MG63 (cell line): ENCODE results near the gene TMEM174. TPM values are rescaled to one million over a fixed set of nuclear protein-coding genes. Genes with fewer than 3 reads are reported as not detected.
"Not testable (repeated sequence)": the region's sequence is repeated elsewhere in the genome, so short reads cannot be mapped to it uniquely, and the experiment has no call there.

Experiments
- DNase-seq: peaks from one replicate; pipeline ENCODE4 v3.0.0-alpha.2; 2020
- H3K27me3 ChIP-seq: fragments of 250-450 bp; sonication (Bioruptor Pico); 2 replicates; pipeline ENCODE4 v1.5.1; 2020; ENCODE audit warnings: mild to moderate bottlenecking, moderate library complexity
- H3K36me3 ChIP-seq: fragments of 250-450 bp; sonication (Bioruptor Pico); 2 replicates; pipeline ENCODE4 v1.5.1; 2020; ENCODE audit warnings: mild to moderate bottlenecking, moderate library complexity
- H3K4me3 ChIP-seq: fragments of 250-450 bp; sonication (Bioruptor Pico); 2 replicates; pipeline ENCODE4 v1.5.1; 2020; ENCODE audit warnings: mild to moderate bottlenecking, moderate library complexity
- H3K9me3 ChIP-seq: fragments of 250-450 bp; sonication (Bioruptor Pico); 2 replicates; pipeline ENCODE4 v1.5.1; 2020; ENCODE audit warnings: mild to moderate bottlenecking, moderate library complexity
- total RNA-seq: library from RNA; depleted of rRNA; stranded (reverse); fragments of >200 nt; shearing (Covaris generic); gene quantifications from 2 replicates; pipeline ENCODE4 v1.2.3, GENCODE V29; 2014; ENCODE audit warnings: low replicate concordance; rRNA removed

The TMEM174 gene
- total RNA-seq, 1 experiment from 2014 or later, result not detected

DNA sequence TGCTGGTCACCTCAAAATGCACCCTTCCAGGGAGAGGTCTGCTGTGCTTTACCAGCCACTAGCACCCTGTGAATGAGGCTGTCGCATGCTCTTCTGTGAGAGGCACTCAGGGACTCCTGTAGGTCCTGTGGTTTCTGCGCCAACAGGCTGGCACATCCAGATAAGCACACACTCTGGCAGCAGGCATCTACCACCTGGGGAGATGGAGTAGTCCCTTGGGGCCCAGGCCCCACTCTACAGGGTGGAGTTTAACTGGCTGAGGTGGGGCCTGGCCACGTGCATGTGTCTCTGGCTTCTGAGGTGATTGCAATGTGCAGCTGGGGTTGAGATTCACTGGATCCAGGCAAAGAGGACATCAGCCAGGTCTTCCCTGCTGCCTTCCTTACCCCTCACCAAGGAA is 32.3 kb downstream of the TMEM174 start:
- Histone ChIP-seq H3K9me3 (peaks cover 1% of the 10 kb centered on the region; the same call in 1 of the 2 replicates), H3K4me3 (no peak overlapping the region), H3K36me3 (no peaks in the 10 kb centered on the region), H3K27me3 (no peaks in the 10 kb centered on the region)
- no peak for DNase-seq

DNA sequence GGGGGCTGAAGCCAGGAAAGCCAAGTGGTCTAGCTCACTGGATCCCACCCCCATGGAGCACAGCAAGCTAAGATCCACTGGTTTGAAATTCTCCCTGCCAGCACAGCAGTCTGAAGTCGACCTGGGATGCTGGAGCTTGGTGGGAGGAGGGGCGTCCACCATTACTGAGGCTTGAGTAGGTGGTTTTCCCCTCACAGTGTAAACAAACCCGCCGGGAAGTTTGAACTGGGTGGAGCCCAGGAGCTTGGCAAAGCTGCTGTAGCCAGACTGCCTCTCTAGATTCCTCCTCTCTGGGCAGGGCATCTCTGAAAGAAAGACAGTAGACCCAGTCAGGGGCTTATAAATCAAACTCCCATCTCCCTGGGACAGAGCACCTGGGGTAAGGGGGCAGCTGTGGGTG is 34.2 kb downstream of the TMEM174 start:
- H3K9me3 ChIP-seq, DNase-seq, H3K27me3 ChIP-seq, H3K36me3 ChIP-seq, H3K4me3 ChIP-seq: not testable (repeated sequence)

DNA sequence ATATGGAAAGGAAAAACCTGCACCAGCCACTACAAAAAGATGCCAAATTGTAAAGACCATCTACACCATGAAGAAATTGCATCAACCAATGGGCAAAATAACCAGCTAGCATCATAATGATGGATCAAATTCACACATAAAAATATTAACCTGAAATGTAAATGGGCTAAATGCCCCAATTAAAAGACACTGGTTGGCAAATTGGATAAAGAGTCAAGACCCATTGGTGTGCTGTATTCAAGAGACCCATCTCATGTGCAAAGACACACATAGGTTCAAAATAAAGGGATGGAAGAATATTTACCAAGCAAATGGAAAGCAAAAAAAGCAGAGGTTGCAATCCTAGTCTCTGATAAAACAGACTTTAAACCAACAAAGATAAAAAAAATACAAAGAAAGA is 36.1 kb downstream of the TMEM174 start:
- DNase-seq, H3K27me3 ChIP-seq, H3K36me3 ChIP-seq, H3K4me3 ChIP-seq, H3K9me3 ChIP-seq: not testable (repeated sequence)

DNA sequence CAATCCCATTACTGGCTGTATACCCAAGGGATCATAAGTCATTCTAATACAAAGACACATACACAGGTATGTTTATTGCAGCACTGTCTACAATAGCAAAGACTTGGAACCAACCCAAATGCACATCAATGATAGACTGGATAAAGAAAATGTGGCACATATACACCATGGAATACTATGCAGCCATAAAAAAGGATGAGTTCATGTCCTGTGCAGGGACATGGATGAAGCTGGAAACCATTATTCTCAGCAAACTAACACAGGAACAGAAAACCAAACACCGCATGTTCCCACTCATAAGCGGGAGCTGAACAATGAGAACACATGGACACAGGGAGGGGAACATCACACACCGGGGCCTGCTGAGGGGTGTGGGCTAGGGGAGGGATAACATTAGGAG is 39.7 kb downstream of the TMEM174 start:
- not testable (repeated sequence) for H3K27me3 ChIP-seq, H3K9me3 ChIP-seq, H3K4me3 ChIP-seq, DNase-seq, H3K36me3 ChIP-seq

DNA sequence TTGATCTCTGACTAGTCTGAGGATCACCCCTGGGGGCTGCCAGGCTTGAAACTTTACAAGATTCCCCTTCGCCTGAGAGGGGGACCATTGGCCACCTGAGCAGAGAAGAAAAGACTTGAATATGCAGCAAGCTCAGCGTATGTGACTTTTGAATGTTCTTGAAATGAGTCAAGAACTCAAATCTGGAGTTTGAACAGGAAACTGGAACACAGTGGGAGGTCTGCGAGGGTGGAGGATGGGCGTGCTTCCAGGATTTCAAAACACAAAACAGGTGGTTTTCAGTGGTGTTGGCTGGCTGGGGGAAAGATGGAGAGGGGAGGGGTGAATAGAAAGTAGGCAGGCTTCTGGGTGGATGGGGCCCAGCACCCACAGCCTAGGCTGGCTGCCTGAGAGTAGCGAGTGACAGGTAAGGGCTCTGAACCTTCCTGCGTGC is 40.6 kb downstream of the TMEM174 start:
- peak; percentile 56 for DNase-seq
- Histone ChIP-seq H3K27me3 (no peaks in the 10 kb centered on the region), H3K36me3 (no peaks in the 10 kb centered on the region), H3K4me3 (no peak overlapping the region), H3K9me3 (peaks cover 1% of the 10 kb centered on the region; the same call in 1 of the 2 replicates)

DNA sequence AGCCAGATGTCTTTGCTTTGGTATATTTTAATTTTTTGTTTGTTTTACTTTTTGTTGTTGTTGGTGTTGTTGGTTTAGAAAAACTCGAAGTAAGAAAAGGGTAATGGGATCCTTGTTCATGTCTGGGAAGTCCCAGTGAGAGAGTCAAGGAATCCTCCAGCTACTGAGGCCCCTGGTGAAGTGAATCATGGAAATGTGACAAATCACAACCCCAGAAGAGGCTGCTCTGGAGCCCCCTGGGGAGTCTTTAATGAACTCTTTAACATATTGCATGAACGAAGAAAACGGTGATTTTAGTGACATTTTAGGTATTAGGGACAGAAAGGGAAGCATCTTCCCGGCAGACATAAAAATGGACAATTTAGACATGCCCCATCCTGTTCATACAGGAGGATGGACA is 41.3 kb downstream of the TMEM174 start:
- Histone ChIP-seq H3K36me3 (no peaks in the 10 kb centered on the region), H3K9me3 (peaks cover 1% of the 10 kb centered on the region; the same call in 1 of the 2 replicates), H3K4me3 (no peak overlapping the region), H3K27me3 (no peaks in the 10 kb centered on the region)
- no peak for DNase-seq

DNA sequence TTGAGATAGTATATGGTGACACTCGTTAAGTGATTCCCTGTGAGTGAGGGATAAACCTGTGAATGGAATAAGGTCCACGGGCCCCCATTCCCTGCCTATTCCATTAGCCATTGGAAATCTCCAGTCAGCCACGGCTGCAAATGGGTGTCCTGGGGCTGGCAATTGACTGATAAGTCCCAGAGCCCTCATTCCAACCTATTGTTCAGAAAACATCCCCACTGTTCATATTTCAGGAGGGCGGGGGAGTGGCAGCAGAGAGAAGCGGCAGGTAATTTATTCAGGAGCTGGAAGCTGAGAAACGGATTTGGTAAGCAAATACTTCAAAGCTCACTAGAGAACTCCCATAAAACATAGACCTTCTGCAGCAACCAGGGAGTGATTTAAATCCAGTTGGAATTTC is 42.0 kb downstream of the TMEM174 start:
- Histone ChIP-seq H3K36me3 (no peaks in the 10 kb centered on the region), H3K4me3 (no peak overlapping the region), H3K27me3 (no peaks in the 10 kb centered on the region), H3K9me3 (0 out of 2 replicates have a peak, but pooled peaks cover 1% of the 10 kb centered on the region)
- no peak for DNase-seq

DNA sequence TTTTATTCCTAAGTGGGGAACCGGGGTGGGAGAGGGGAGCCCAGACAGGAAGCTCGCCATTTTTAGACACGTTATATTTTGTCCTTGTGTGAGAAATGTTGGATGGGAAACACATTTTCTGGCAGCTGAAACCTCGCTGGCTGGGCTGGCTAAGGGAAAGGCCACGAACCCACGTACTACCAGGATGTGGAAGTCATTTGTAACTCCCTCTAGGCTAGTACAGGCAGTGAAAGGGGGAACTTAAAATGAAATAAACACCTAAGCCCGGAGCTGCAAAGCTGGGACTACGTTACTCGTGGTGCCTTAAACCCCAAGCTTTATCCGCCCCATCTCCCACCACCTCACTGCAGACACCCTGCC is 42.5 kb downstream of the TMEM174 start:
- DNase-seq, result no peak
- Histone ChIP-seq H3K27me3 (no peaks in the 10 kb centered on the region), H3K9me3 (no peaks in the 10 kb centered on the region), H3K36me3 (no peaks in the 10 kb centered on the region), H3K4me3 (peak overlapping the region; percentile 45)

DNA sequence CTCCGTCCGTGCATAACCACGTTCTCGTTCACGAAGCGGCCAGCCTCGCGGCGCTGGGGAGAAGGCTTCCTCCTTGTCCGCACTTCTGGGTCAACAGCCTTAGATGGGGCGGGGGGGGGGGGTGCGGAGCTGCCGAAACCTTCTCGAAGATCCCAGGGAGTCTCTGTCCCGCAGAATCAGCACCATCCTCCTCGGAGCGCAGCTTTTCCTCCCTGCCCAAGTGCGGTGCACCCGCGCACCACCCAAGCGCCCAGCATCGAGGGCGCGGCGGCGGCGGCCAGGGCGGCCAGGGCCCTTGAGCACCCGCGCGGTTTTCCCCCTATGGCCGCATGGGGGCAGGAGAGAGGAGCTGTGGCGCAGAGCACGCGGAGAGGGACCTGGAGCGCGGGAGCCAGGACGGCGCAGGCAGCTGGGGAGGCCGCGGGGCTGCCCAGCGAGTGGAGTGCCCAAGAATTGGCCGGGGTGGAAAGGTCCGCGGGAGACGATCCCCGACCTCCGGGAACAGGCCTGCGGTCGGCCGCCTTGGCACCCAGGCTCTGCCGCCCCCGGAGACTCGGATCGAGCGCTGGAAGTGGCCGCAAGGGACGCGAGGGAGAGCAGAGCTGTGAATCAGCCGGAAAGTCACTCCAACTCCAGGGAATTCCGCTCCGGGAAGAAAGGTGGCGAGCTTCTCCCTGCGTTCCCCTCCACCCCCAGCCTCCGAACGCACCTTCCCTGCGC is 43.1 kb downstream of the TMEM174 start:
- Histone ChIP-seq H3K9me3 (no peaks in the 10 kb centered on the region), H3K27me3 (no peaks in the 10 kb centered on the region), H3K4me3 (peak overlapping the region; percentile 45), H3K36me3 (no peaks in the 10 kb centered on the region)
- DNase-seq, result peak; percentile 82

DNA sequence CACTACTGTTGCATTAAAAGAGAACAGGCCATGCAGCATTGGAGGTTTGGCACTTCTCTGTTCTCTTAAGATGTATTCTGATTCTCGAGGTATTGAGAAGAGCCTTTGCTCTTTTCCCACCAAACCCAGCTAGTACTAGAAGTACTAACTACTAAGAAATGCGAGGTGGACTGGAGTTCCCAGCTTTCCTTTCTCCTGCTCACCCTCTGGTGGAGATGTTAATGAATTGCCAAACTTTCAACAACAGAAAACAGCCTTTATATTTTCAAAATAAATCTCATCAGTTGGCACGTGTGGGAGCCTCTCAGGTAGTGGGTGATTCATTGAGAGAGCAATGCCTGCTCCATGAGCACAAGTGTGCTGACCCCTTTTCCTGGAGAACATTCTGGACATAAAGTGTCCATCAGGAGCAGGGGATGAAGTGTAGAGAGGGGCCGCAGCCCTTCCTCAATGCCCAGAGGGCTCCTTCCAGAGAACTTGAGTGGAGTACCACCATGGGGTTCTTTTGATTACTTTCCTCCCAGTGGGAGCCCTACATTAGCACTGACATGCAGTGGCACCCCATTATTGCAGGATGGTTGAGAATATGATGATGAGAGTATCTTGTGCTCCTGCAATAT is 45.7 kb downstream of the TMEM174 start:
- Histone ChIP-seq H3K36me3 (no peaks in the 10 kb centered on the region), H3K9me3 (no peaks in the 10 kb centered on the region), H3K4me3 (no peak overlapping the region), H3K27me3 (no peaks in the 10 kb centered on the region)
- DNase-seq, result peak; percentile 8

DNA sequence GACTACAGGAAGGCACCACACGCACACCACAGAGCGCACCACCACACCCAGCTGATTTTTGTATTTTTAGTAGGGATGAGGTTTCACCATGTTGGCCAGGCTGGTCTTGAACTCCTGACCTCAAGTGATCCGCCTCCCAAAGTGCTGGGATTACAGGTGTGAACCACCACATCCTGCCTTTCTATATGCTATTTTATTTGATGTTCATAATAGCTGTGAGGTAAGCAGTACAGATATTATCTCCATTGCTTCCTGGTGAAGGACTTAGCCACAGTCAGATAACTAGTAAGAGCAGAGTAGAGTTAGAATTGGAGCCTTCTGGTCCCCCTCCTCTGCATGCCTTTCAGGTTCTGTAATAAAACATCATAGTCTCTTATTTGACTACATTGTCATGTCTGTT is 46.3 kb downstream of the TMEM174 start:
- H3K27me3 ChIP-seq, DNase-seq, H3K9me3 ChIP-seq, H3K36me3 ChIP-seq, H3K4me3 ChIP-seq: not testable (repeated sequence)

DNA sequence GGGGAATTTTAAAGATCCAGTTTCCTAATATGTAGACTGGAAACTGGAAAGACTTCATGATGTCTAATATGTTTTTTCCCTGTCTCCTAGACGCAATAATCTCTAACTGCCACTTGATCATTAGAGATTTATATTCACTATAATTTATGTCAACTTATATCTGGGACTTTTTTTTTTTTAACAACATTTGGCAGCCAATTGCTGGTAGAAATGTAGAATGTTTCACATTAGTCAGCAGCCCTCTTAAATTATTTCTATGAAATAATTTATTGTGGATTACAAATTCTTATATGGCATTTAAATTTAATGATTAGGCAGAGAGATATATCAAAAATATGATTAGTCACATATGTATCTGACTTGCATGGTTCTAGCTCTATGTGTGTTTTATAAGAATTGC is 48.2 kb downstream of the TMEM174 start:
- no peak for DNase-seq
- Histone ChIP-seq H3K9me3 (no peaks in the 10 kb centered on the region), H3K4me3 (no peak overlapping the region), H3K27me3 (no peaks in the 10 kb centered on the region), H3K36me3 (no peaks in the 10 kb centered on the region)

DNA sequence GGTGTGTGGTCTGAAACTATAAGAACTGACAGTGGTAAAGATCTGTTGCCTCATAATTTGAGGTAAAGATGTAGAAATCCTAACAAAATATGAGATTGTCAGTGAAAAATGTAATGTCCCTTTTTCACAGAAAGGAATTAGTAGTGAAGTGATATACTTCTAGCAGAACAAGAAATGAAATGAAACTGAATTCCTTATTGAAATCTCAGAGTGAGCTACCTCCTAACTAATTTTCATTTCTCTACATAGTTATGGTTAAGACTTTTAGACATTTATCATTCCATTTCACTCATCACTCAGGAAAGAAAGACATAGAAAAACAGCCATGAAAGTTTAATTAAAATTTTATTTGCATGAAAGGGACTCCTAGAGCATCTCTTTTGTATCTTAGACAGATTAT is 48.7 kb downstream of the TMEM174 start:
- no peaks in the 10 kb centered on the region for H3K36me3 ChIP-seq
- no peak for DNase-seq
- H3K9me3 ChIP-seq, result no peaks in the 10 kb centered on the region
- H3K4me3 ChIP-seq, result no peak overlapping the region
- no peaks in the 10 kb centered on the region for H3K27me3 ChIP-seq

DNA sequence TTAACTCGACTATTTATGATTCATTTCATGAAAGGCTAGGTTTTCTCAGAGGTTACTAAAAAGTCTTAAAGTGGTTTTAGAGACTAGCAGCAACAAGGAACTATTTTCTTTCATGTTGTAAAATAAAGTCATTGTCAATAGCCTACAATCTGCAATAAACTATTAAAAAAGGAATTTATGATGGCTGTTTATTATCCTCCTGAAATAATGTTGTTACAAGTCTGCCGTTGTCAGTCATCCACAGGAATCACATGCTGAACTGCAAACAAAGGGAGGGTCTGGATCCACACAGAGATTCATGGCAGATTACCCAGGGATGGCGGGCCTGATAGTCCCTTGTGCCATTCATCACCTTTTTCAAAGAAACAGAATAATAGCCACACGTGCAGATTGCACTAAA is 49.2 kb downstream of the TMEM174 start:
- no peak overlapping the region for H3K4me3 ChIP-seq
- H3K9me3 ChIP-seq, result no peaks in the 10 kb centered on the region
- no peak for DNase-seq
- no peaks in the 10 kb centered on the region for H3K27me3 ChIP-seq
- no peaks in the 10 kb centered on the region for H3K36me3 ChIP-seq

Other genes with a start within 250 kb of the TMEM174 start
- 4.2 and 4.4 TPM in 2 replicates for gene FCHO2, start 217.2 kb upstream of the TMEM174 start, total RNA-seq
- gene TMEM171, start 52.6 kb upstream of the TMEM174 start, total RNA-seq, result 0.96 and 4.3 TPM in 2 replicates